ENCODE measurements around the gene KDM4B.

- TF ChIP-seq GABPA (IDR thresholded peaks at IDR 0.05 in 1 of 2, conservative IDR thresholded peaks at IDR 0.05 in 1 of 2) (no peak), TAF1 (conservative IDR thresholded peaks at IDR 0.05) (no peak), JUND (IDR thresholded peaks at IDR 0.05) (no peak)
- TF ChIP-seq, protein P1, sequence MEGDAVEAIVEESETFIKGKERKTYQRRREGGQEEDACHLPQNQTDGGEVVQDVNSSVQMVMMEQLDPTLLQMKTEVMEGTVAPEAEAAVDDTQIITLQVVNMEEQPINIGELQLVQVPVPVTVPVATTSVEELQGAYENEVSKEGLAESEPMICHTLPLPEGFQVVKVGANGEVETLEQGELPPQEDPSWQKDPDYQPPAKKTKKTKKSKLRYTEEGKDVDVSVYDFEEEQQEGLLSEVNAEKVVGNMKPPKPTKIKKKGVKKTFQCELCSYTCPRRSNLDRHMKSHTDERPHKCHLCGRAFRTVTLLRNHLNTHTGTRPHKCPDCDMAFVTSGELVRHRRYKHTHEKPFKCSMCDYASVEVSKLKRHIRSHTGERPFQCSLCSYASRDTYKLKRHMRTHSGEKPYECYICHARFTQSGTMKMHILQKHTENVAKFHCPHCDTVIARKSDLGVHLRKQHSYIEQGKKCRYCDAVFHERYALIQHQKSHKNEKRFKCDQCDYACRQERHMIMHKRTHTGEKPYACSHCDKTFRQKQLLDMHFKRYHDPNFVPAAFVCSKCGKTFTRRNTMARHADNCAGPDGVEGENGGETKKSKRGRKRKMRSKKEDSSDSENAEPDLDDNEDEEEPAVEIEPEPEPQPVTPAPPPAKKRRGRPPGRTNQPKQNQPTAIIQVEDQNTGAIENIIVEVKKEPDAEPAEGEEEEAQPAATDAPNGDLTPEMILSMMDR (IDR thresholded peaks at IDR 0.05; ENCODE audit: low read depth, low read length, missing input control): no peak
Measured at GRCh38 chr19:4929186-4929585, 39.7 kb upstream of the KDM4B start.
